ENCODE measurements around the gene OCRL.
A peak's percentile ranks its signal among the peaks of the same experiment; 100 is the strongest.

Gene OCRL

DNA sequence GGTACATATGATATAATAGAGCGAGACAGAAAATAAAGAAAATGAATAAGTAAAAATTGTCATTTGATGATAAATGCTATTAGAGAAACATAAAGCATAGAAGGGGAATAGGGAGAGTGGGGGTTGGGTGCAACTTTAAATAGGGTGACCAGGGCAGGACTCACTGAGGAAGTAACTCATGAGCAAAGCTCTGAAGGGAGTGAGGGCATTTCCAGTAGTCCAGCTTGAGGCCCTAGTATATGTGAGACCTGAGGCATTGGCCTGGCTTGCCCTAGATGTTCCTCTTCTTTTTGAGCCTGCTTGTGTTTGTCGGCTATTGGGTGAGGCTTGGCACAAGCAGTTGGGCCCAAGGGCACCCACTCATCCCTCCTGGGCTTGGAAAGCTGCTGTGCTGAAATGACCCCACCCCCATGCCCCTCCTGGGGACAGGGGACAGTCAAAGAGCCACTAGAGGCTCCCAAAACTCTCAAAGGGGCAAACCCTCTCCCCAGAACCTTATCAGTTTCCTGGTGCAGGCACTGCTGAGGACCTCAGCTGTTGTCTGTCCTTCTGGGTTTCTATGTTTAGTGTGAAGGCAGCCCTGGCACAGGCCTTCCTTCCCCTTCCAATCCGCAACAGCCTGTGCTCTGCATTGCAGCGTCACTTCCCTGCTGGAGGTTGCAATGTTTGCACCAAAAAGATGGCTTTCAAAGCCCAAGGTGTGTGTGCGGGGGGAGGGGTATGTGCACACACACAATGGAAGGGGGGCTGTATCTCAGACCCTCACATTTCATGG, 74.6 kb downstream of the OCRL start:
- Mint-ChIP-seq H3K9me3 (peaks cover 3% of the 10 kb centered on the region), H3K27me3 (ENCODE audit: low read depth) (peaks cover 5% of the 10 kb centered on the region), H3K4me3 (no peak overlapping the region), H3K36me3 (ENCODE audit: low read depth) (no peaks in the 10 kb centered on the region), H3K27ac (no peak overlapping the region), H3K4me1 (peaks cover 15% of the 10 kb centered on the region)
- TF ChIP-seq, protein P1, sequence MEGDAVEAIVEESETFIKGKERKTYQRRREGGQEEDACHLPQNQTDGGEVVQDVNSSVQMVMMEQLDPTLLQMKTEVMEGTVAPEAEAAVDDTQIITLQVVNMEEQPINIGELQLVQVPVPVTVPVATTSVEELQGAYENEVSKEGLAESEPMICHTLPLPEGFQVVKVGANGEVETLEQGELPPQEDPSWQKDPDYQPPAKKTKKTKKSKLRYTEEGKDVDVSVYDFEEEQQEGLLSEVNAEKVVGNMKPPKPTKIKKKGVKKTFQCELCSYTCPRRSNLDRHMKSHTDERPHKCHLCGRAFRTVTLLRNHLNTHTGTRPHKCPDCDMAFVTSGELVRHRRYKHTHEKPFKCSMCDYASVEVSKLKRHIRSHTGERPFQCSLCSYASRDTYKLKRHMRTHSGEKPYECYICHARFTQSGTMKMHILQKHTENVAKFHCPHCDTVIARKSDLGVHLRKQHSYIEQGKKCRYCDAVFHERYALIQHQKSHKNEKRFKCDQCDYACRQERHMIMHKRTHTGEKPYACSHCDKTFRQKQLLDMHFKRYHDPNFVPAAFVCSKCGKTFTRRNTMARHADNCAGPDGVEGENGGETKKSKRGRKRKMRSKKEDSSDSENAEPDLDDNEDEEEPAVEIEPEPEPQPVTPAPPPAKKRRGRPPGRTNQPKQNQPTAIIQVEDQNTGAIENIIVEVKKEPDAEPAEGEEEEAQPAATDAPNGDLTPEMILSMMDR (IDR thresholded peaks at IDR 0.05; ENCODE audit: unreplicated experiment in 3 of 3): no peak

DNA sequence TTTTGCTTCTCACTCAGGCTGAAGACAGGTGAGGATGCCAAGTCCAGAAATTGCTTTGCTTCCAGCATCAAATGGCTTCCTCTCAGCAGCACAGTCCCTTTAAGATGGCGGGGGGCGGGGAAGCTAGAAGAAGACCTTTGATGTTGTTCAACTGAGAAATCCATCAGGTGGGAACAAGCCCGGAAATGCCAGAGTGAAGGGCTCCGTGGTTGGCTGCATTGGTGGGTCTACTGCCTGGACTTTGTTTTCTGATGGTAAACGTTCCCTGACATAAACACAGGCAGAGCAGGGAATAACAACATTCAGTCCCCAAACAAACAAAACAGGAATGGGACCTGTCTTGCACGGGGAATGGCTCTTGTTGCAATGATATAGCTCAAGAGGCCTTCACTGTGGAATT, 77.4 kb downstream of the OCRL start:
- TF ChIP-seq, protein P1 (IDR thresholded peaks at IDR 0.05; ENCODE audit: unreplicated experiment in 3 of 3): no peak
- H3K27me3 Mint-ChIP-seq (ENCODE audit: low read depth): peaks cover 5% of the 10 kb centered on the region
- H3K9me3 Mint-ChIP-seq: peaks cover 3% of the 10 kb centered on the region
- H3K36me3 Mint-ChIP-seq (ENCODE audit: low read depth): no peaks in the 10 kb centered on the region
- H3K4me1 Mint-ChIP-seq: peaks cover 15% of the 10 kb centered on the region
- H3K27ac Mint-ChIP-seq: no peak overlapping the region
- H3K4me3 Mint-ChIP-seq: no peak overlapping the region

DNA sequence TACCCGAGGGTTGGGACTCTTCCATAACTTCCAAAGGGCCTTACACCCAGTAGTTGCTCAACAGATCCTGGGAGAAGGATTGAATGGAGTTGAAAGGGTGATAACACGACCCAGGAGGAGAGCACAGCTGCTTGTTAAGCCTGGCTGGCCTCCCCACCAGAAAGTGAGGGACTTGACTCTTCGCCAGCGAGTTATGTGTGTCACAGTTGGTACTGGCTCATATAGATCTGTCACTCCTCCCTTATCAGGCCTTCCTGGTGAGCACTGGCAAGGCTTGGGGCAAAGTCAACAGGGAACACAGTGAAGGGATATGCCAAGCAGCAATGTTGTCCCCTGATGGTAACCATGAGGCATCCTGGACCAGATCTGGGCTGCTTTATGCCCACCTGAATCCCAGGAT, 78.9 kb downstream of the OCRL start:
- Mint-ChIP-seq H3K27me3 (ENCODE audit: low read depth) (peaks cover 5% of the 10 kb centered on the region), H3K36me3 (ENCODE audit: low read depth) (no peaks in the 10 kb centered on the region), H3K27ac (no peak overlapping the region), H3K9me3 (peaks cover 3% of the 10 kb centered on the region), H3K4me3 (no peak overlapping the region), H3K4me1 (peaks cover 15% of the 10 kb centered on the region)
- TF ChIP-seq, protein P1 (IDR thresholded peaks at IDR 0.05; ENCODE audit: unreplicated experiment in 3 of 3): no peak

DNA sequence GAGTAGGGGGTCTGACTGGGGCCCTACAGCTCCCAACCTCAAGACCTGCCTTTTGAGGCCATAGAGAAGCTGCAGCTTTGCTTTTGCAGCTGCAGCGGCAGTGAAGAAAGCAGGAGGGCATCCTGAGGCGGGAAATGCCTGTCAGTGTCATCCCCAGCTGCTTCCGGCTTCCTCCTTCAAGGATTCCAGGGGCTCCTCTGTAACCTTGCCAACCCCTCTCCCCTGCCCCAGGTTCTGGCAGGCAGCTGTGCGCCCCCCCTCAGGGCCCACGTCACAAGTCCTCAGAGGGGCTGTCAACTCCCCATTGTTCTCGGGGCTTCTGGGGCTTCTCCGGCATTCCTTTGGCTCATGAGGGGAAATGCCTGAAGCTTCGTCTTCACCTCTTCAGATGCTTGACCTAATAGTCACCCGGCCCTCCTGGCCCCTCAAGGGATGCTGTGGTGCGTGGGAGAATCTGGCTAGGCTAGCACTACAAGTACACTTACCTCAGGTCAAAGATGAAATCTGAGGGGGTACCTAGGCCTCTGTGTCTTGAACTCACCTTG, 82.8 kb downstream of the OCRL start:
- Mint-ChIP-seq H3K36me3 (ENCODE audit: low read depth) (no peaks in the 10 kb centered on the region), H3K4me3 (no peak overlapping the region), H3K4me1 (peaks cover 12% of the 10 kb centered on the region), H3K27ac (peak overlapping the region in 2 of 3 experiments; percentile 23 to 68), H3K9me3 (peaks cover 7% of the 10 kb centered on the region), H3K27me3 (ENCODE audit: low read depth) (peaks cover 5% of the 10 kb centered on the region)
- TF ChIP-seq, protein P1 (IDR thresholded peaks at IDR 0.05; ENCODE audit: unreplicated experiment in 3 of 3): no peak

DNA sequence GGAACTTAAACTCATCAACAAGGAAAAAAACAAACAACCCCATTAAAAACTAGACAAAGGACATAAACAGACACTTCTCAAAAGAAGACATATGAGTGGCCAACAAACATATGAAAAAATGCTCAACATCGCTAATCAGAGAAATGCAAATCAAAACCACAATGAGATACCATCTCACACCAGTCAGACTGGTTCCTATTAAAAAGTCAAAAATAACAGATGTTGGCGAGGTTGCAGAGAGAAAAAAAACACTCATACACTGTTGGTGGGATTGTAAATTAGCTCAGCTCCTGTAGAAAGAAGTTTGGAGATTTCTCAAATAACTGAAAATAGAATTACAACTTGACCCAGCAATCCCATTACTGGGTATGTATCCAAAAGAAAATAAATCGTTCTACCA, 86.0 kb downstream of the OCRL start:
- no peak overlapping the region for H3K4me3 Mint-ChIP-seq
- H3K27me3 Mint-ChIP-seq (ENCODE audit: low read depth): no peaks in the 10 kb centered on the region
- H3K9me3 Mint-ChIP-seq: peaks cover 4% of the 10 kb centered on the region
- H3K27ac Mint-ChIP-seq: no peak overlapping the region
- H3K4me1 Mint-ChIP-seq: peaks cover 5% of the 10 kb centered on the region
- H3K36me3 Mint-ChIP-seq (ENCODE audit: low read depth): no peaks in the 10 kb centered on the region
- TF ChIP-seq, protein P1 (IDR thresholded peaks at IDR 0.05; ENCODE audit: unreplicated experiment in 3 of 3): no peak

DNA sequence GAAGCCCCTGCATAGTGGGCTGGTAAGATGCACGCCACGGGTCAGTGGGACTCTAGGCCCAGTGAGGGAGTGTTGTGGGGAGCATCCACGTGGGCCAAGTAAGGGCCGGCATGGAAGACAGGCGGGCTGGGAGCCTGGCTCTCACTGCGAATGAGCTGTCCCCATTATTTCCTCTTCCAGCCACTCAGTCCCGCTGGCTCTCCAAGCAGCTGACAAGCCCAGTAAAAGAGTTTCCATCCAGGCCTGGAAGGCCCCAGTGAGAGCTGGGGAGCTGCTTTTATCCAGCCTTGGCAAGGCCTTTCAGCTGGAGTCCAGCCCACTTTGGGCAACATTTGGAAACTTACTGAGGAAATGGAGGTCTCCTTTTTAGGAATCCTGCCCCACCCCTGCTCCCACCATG, 89.8 kb downstream of the OCRL start:
- TF ChIP-seq, protein P1 (IDR thresholded peaks at IDR 0.05; ENCODE audit: unreplicated experiment in 3 of 3): no peak
- Mint-ChIP-seq H3K4me3 (no peak overlapping the region), H3K27ac (peak overlapping the region in 1 of 3 experiments; percentile 31)

More for the DNA sequence above, 89.8 kb downstream of the OCRL start:
- Mint-ChIP-seq H3K27me3 (ENCODE audit: low read depth) (peaks cover 6% of the 10 kb centered on the region), H3K9me3 (peaks cover 4% of the 10 kb centered on the region), H3K4me1 (peaks cover 5% of the 10 kb centered on the region), H3K36me3 (ENCODE audit: low read depth) (no peaks in the 10 kb centered on the region)

Measured in nephron (organoid).